RWPE2 (cell line): Measurements from ENCODE around the gene SLC49A4.

Source experiments
- ATAC-seq: fragments of 200-7000 bp; cut with Tn5 transposase; 3 replicates; pipeline ENCODE4 v1.9.1; 2021; ENCODE audit warnings: low read depth
- DNase-seq: peaks from one replicate; pipeline ENCODE4 v3.0.0-alpha.2; 2020; ENCODE audit warnings: low spot score
- H3K27ac ChIP-seq: fragments of 450-650 bp; 2 replicates; pipeline ENCODE4 v1.5.1; 2017; ENCODE audit warnings: mild to moderate bottlenecking; ENCODE audit not compliant: poor library complexity, severe bottlenecking
- H3K27me3 ChIP-seq: fragments of 250-450 bp; sonication (Bioruptor Pico); 2 replicates; pipeline ENCODE4 v1.5.1; 2021; ENCODE audit warnings: mild to moderate bottlenecking, moderate library complexity; ENCODE audit not compliant: insufficient read depth, poor library complexity, severe bottlenecking
- H3K36me3 ChIP-seq: fragments of 250-450 bp; sonication (Bioruptor Pico); 2 replicates; pipeline ENCODE4 v1.5.1; 2020; ENCODE audit warnings: low read depth, mild to moderate bottlenecking, moderate library complexity
- H3K4me1 ChIP-seq: fragments of 250-450 bp; sonication (Bioruptor Pico); 2 replicates; pipeline ENCODE4 v1.5.1; 2021; ENCODE audit warnings: mild to moderate bottlenecking, moderate library complexity; ENCODE audit not compliant: insufficient read depth, poor library complexity, severe bottlenecking
- H3K4me3 ChIP-seq: fragments of 250-450 bp; sonication (Bioruptor Pico); 2 replicates; pipeline ENCODE4 v1.5.1; 2021; ENCODE audit warnings: mild to moderate bottlenecking, moderate library complexity; ENCODE audit not compliant: severe bottlenecking
- H3K9me3 ChIP-seq: fragments of 250-450 bp; sonication (Bioruptor Pico); 2 replicates; pipeline ENCODE4 v1.5.1; 2021; ENCODE audit warnings: mild to moderate bottlenecking, moderate library complexity; ENCODE audit not compliant: severe bottlenecking
- TF ChIP-seq, protein P1 (sequence below): fragments of 450-650 bp; IDR thresholded peaks from one replicate; pipeline ENCODE4 v1.5.1; 2017; ENCODE audit warnings: mild to moderate bottlenecking, moderate library complexity; ENCODE audit not compliant: poor library complexity, severe bottlenecking

Gene SLC49A4

DNA sequence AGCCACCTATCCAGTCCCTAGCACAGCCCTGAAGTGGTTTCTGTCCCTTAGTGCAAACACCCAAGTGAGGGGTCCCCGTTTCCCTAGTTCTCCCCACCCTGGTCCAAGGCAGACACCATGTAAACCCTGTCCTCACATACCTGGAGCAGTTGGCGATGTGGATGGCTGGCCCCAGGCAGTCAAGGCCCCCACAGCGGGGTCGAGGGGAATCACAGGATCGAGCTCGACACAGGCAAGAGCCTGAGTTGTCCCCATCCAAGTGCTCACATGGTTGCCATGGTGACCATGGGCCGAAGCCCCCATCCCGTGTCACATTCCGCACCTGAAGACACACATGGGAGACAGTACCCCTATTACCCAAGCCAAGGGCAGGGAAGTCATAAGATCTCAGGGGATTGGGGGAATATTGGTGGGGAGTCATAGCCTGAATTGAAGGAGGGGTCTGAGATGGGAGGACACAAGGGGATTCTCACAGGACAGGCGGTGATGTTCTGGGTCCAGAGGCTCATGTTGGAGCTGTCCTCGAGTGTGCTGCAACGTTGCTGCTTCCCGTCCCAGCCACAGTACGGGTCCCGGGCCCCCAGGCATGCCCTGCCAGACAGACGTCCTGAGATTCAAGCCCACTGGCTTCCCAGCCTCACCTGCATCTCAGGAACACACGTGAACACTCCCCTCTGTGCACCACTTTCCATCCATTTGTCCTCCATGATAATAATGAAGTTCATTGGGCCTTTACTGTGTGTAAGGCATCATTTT is 120.6 kb downstream of the SLC49A4 start:
- no peak for DNase-seq
- no peaks in the 10 kb centered on the region for H3K9me3 ChIP-seq
- peaks cover 12% of the 10 kb centered on the region for H3K27me3 ChIP-seq
- no peak overlapping the region for H3K4me3 ChIP-seq
- H3K27ac ChIP-seq = no peak overlapping the region
- no peak for ATAC-seq
- H3K36me3 ChIP-seq = no peaks in the 10 kb centered on the region
- H3K4me1 ChIP-seq = no peaks in the 10 kb centered on the region
- TF ChIP-seq, protein P1, sequence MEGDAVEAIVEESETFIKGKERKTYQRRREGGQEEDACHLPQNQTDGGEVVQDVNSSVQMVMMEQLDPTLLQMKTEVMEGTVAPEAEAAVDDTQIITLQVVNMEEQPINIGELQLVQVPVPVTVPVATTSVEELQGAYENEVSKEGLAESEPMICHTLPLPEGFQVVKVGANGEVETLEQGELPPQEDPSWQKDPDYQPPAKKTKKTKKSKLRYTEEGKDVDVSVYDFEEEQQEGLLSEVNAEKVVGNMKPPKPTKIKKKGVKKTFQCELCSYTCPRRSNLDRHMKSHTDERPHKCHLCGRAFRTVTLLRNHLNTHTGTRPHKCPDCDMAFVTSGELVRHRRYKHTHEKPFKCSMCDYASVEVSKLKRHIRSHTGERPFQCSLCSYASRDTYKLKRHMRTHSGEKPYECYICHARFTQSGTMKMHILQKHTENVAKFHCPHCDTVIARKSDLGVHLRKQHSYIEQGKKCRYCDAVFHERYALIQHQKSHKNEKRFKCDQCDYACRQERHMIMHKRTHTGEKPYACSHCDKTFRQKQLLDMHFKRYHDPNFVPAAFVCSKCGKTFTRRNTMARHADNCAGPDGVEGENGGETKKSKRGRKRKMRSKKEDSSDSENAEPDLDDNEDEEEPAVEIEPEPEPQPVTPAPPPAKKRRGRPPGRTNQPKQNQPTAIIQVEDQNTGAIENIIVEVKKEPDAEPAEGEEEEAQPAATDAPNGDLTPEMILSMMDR = no peak

DNA sequence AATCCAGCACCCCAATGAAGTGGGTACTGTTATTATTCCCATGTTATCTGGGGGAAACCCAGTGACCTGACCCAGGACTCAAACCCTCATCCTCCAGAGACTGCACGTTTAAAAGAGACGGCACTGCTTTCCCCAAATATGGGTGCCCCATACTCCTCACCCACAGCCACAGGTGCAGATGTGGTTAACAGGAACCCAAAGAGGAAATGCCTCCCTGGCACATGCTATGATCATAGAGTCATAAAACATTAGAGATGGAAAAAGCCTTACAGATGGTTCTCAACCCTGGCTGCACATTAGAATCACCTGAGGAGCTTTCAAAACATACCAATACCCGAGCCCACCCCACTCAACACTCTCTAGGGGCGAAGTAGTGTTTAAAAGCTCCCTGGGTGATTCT is 121.2 kb downstream of the SLC49A4 start:
- Histone ChIP-seq H3K4me3 (no peak overlapping the region), H3K9me3 (no peaks in the 10 kb centered on the region), H3K27ac (no peak overlapping the region), H3K27me3 (peaks cover 16% of the 10 kb centered on the region), H3K36me3 (no peaks in the 10 kb centered on the region), H3K4me1 (no peaks in the 10 kb centered on the region)
- ATAC-seq = no peak
- TF ChIP-seq, protein P1 = no peak
- no peak for DNase-seq

DNA sequence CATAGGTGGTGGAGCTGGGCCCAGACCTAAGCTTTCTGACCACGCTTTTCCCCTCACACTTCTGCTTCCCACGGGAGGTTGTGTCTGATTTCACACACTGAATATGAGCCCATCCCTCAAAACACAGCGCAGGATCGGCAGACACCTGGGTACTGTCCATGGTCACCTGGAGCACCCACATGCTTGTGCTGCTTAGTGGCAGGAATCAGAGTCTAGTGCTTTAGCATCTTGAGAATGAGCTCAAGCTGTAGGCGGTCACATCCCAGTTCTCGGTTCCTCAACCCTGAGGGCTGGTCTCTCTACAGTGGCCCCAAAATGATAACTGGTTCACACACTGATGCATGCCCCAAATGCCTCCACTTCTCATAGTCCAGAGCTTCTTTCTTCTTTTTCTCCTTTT is 121.7 kb downstream of the SLC49A4 start:
- ATAC-seq (no peak), DNase-seq (no peak)
- no peaks in the 10 kb centered on the region for H3K36me3 ChIP-seq
- H3K9me3 ChIP-seq = no peaks in the 10 kb centered on the region
- TF ChIP-seq, protein P1 = no peak
- H3K4me1 ChIP-seq = no peaks in the 10 kb centered on the region
- peaks cover 21% of the 10 kb centered on the region for H3K27me3 ChIP-seq
- no peak overlapping the region for H3K27ac ChIP-seq
- no peak overlapping the region for H3K4me3 ChIP-seq

DNA sequence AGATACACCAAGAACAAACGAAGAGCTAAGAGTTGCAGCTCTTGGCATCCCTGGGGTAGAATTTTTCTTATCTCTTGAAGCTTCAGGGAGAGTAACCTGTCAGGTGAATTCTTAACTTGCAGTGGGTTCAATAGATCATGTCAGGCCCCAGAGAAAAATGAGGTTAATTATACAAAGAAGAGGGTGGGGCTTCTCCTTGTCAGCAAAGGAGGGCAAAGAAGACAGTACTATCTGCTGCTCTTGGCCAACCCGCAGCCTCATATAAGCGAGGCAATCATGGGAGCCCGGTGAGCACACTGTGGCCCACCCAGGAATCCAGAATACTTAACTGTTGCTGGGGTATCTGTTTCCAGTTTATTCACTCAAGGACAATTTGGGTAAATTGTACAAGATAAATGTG is 122.5 kb downstream of the SLC49A4 start:
- no peak overlapping the region for H3K4me3 ChIP-seq
- DNase-seq (no peak), ATAC-seq (no peak)
- H3K4me1 ChIP-seq = no peaks in the 10 kb centered on the region
- H3K27me3 ChIP-seq = peaks cover 30% of the 10 kb centered on the region
- no peaks in the 10 kb centered on the region for H3K9me3 ChIP-seq
- no peaks in the 10 kb centered on the region for H3K36me3 ChIP-seq
- TF ChIP-seq, protein P1 = no peak
- no peak overlapping the region for H3K27ac ChIP-seq

DNA sequence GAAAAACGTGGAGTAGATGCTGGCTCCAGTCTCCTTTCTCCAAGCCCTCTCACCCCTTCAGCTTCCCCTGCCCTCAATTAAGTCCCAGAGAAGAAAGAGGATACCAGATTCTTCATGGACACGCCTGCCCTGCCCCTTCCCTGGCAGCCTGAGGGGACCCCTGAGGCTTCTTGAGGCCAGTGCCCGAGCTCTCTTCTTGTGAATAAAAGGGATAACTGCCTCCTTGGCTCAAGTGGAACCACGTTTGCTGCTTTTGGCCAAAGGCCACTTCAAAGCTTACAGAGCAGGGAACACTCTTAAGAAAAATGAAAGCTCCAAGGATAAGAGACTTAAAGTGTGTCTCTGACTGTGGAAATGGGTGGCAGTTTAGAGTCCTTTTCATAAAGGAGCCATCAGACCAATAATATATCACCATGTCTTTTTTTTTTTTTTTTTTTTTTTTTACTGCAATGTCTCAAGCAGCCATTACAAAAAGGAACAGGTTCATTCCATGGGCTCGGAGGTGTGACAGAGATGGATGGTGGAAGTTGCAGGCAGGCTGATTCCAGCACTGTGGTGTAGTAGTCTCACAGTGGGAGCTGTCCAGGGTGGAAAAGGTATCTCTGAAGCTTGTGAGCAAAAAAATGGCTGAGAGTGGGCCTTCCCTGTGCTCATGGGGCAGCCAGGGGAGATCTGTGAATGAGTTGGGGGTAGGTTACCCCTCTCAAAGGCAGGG is 123.9 kb downstream of the SLC49A4 start:
- H3K27ac ChIP-seq = no peak overlapping the region
- ATAC-seq (0 out of 3 replicates have a peak, but pooled peaks have one; percentile 30), DNase-seq (no peak)
- TF ChIP-seq, protein P1 = no peak
- peaks cover 28% of the 10 kb centered on the region for H3K27me3 ChIP-seq
- no peaks in the 10 kb centered on the region for H3K36me3 ChIP-seq
- no peaks in the 10 kb centered on the region for H3K9me3 ChIP-seq
- no peak overlapping the region for H3K4me3 ChIP-seq
- no peaks in the 10 kb centered on the region for H3K4me1 ChIP-seq
